ENCODE results near the gene MYLK. TPM values are rescaled to one million over a fixed set of nuclear protein-coding genes. Genes with fewer than 3 reads are reported as not detected.

The MYLK gene
- total RNA-seq, 1 donor from 2014 or later = 4.3 TPM

- Mint-ChIP-seq H3K9me3 (ENCODE audit: unreplicated experiment) (no peaks in the 10 kb centered on the region), H3K27ac (ENCODE audit: unreplicated experiment) (no peak overlapping the region), H3K27me3 (ENCODE audit: unreplicated experiment) (no peaks in the 10 kb centered on the region), H3K4me1 (ENCODE audit: low read depth, unreplicated experiment) (peaks cover 13% of the 10 kb centered on the region), H3K36me3 (ENCODE audit: unreplicated experiment) (no peaks in the 10 kb centered on the region), H3K4me3 (ENCODE audit: unreplicated experiment) (no peak overlapping the region)
- no peak for TF ChIP-seq CTCF (IDR thresholded peaks at IDR 0.05; ENCODE audit: partially characterized antibody, unreplicated experiment)
- no peak for DNase-seq
These were observed 124.8 kb downstream of the MYLK start for GRCh38 chr3:123759311-123759710.

- Mint-ChIP-seq H3K27me3 (ENCODE audit: unreplicated experiment) (no peaks in the 10 kb centered on the region), H3K36me3 (ENCODE audit: unreplicated experiment) (no peaks in the 10 kb centered on the region), H3K27ac (ENCODE audit: unreplicated experiment) (no peak overlapping the region), H3K4me1 (ENCODE audit: low read depth, unreplicated experiment) (peaks cover 13% of the 10 kb centered on the region), H3K9me3 (ENCODE audit: unreplicated experiment) (no peaks in the 10 kb centered on the region), H3K4me3 (ENCODE audit: unreplicated experiment) (no peak overlapping the region)
- no peak for TF ChIP-seq CTCF (IDR thresholded peaks at IDR 0.05; ENCODE audit: partially characterized antibody, unreplicated experiment)
- no peak for DNase-seq
These were observed 126.0 kb downstream of the MYLK start for GRCh38 chr3:123758081-123758564.

GRCh38 chr3:123757281-123757940 is 126.7 kb downstream of the MYLK start:
- Mint-ChIP-seq H3K4me1 (ENCODE audit: low read depth, unreplicated experiment) (peaks cover 13% of the 10 kb centered on the region), H3K27me3 (ENCODE audit: unreplicated experiment) (no peaks in the 10 kb centered on the region), H3K9me3 (ENCODE audit: unreplicated experiment) (no peaks in the 10 kb centered on the region), H3K36me3 (ENCODE audit: unreplicated experiment) (no peaks in the 10 kb centered on the region), H3K27ac (ENCODE audit: unreplicated experiment) (no peak overlapping the region), H3K4me3 (ENCODE audit: unreplicated experiment) (no peak overlapping the region)
- no peak for TF ChIP-seq CTCF (IDR thresholded peaks at IDR 0.05; ENCODE audit: partially characterized antibody, unreplicated experiment)
- DNase-seq = no peak

GRCh38 chr3:123755501-123755900 is 128.6 kb downstream of the MYLK start:
- TF ChIP-seq CTCF (IDR thresholded peaks at IDR 0.05; ENCODE audit: partially characterized antibody, unreplicated experiment) = no peak
- no peaks in the 10 kb centered on the region for H3K9me3 Mint-ChIP-seq (ENCODE audit: unreplicated experiment)
- no peak overlapping the region for H3K27ac Mint-ChIP-seq (ENCODE audit: unreplicated experiment)
- no peak overlapping the region for H3K4me3 Mint-ChIP-seq (ENCODE audit: unreplicated experiment)
- peaks cover 13% of the 10 kb centered on the region for H3K4me1 Mint-ChIP-seq (ENCODE audit: low read depth, unreplicated experiment)
- no peak for DNase-seq
- no peaks in the 10 kb centered on the region for H3K36me3 Mint-ChIP-seq (ENCODE audit: unreplicated experiment)
- H3K27me3 Mint-ChIP-seq (ENCODE audit: unreplicated experiment) = no peaks in the 10 kb centered on the region

GRCh38 chr3:123755085-123755484 is 129.0 kb downstream of the MYLK start:
- no peaks in the 10 kb centered on the region for H3K36me3 Mint-ChIP-seq (ENCODE audit: unreplicated experiment)
- no peak for DNase-seq
- no peak overlapping the region for H3K4me3 Mint-ChIP-seq (ENCODE audit: unreplicated experiment)
- H3K27me3 Mint-ChIP-seq (ENCODE audit: unreplicated experiment) = no peaks in the 10 kb centered on the region
- H3K9me3 Mint-ChIP-seq (ENCODE audit: unreplicated experiment) = no peaks in the 10 kb centered on the region
- TF ChIP-seq CTCF (IDR thresholded peaks at IDR 0.05; ENCODE audit: partially characterized antibody, unreplicated experiment) = no peak
- peaks cover 13% of the 10 kb centered on the region for H3K4me1 Mint-ChIP-seq (ENCODE audit: low read depth, unreplicated experiment)
- no peak overlapping the region for H3K27ac Mint-ChIP-seq (ENCODE audit: unreplicated experiment)
